ENCODE data around the gene FBXO8. TPM values are rescaled to one million over a fixed set of nuclear protein-coding genes. Genes with fewer than 3 reads are reported as not detected.

FBXO8 gene
- total RNA-seq, 2 donors from 2014 or later = 6.4 to 12.4 TPM

GRCh38 chr4:174207367-174207766 is 76.1 kb downstream of the FBXO8 start:
- DNase-seq (ENCODE audit: low spot score in 2 of 2) (no peak), ATAC-seq (no peak)
- H3K27ac Mint-ChIP-seq = no peak overlapping the region
- H3K36me3 Mint-ChIP-seq = peaks cover 0 to 5% of the 10 kb centered on the region in 2 donors
- H3K9me3 Mint-ChIP-seq = no peaks in the 10 kb centered on the region

GRCh38 chr4:174204164-174204831 is 79.2 kb downstream of the FBXO8 start:
- no peak for ATAC-seq
- Mint-ChIP-seq H3K27ac (no peak overlapping the region), H3K9me3 (no peaks in the 10 kb centered on the region), H3K36me3 (no peaks in the 10 kb centered on the region)
- DNase-seq (ENCODE audit: low spot score in 2 of 2) = no peak

- no peaks in the 10 kb centered on the region for H3K36me3 Mint-ChIP-seq
- DNase-seq (ENCODE audit: low spot score in 2 of 2) = no peak
- H3K9me3 Mint-ChIP-seq = no peaks in the 10 kb centered on the region
- no peak for ATAC-seq
- H3K27ac Mint-ChIP-seq = no peak overlapping the region
These were observed 81.6 kb downstream of the FBXO8 start for GRCh38 chr4:174201871-174202270.

GRCh38 chr4:174199735-174200134 is 83.7 kb downstream of the FBXO8 start:
- no peak overlapping the region for H3K27ac Mint-ChIP-seq
- no peak for ATAC-seq
- no peak for DNase-seq (ENCODE audit: low spot score in 2 of 2)
- no peaks in the 10 kb centered on the region for H3K36me3 Mint-ChIP-seq
- no peaks in the 10 kb centered on the region for H3K9me3 Mint-ChIP-seq

- ATAC-seq (no peak), DNase-seq (ENCODE audit: low spot score in 2 of 2) (no peak)
- Mint-ChIP-seq H3K36me3 (no peaks in the 10 kb centered on the region), H3K27ac (no peak overlapping the region), H3K9me3 (no peaks in the 10 kb centered on the region)
These were observed 84.6 kb downstream of the FBXO8 start for GRCh38 chr4:174198828-174199227.

GRCh38 chr4:174198396-174198795 is 85.1 kb downstream of the FBXO8 start:
- ATAC-seq = no peak
- Mint-ChIP-seq H3K36me3 (no peaks in the 10 kb centered on the region), H3K9me3 (no peaks in the 10 kb centered on the region), H3K27ac (no peak overlapping the region)
- no peak for DNase-seq (ENCODE audit: low spot score in 2 of 2)

GRCh38 chr4:174193438-174194374 is 89.8 kb downstream of the FBXO8 start:
- H3K36me3 Mint-ChIP-seq = no peaks in the 10 kb centered on the region
- DNase-seq (ENCODE audit: low spot score in 2 of 2) (no peak), ATAC-seq (no peak)
- no peaks in the 10 kb centered on the region for H3K9me3 Mint-ChIP-seq
- H3K27ac Mint-ChIP-seq = no peak overlapping the region

GRCh38 chr4:174192943-174193342 is 90.5 kb downstream of the FBXO8 start:
- ATAC-seq = no peak
- H3K27ac Mint-ChIP-seq = no peak overlapping the region
- H3K36me3 Mint-ChIP-seq = no peaks in the 10 kb centered on the region
- no peak for DNase-seq (ENCODE audit: low spot score in 2 of 2)
- no peaks in the 10 kb centered on the region for H3K9me3 Mint-ChIP-seq

- ATAC-seq (no peak), DNase-seq (ENCODE audit: low spot score in 2 of 2) (no peak)
- H3K36me3 Mint-ChIP-seq = no peaks in the 10 kb centered on the region
- no peak overlapping the region for H3K27ac Mint-ChIP-seq
- no peaks in the 10 kb centered on the region for H3K9me3 Mint-ChIP-seq
These were observed 92.5 kb downstream of the FBXO8 start for GRCh38 chr4:174190832-174191500.

GRCh38 chr4:174189392-174190015 is 94.0 kb downstream of the FBXO8 start:
- no peaks in the 10 kb centered on the region for H3K36me3 Mint-ChIP-seq
- no peaks in the 10 kb centered on the region for H3K9me3 Mint-ChIP-seq
- DNase-seq (ENCODE audit: low spot score in 2 of 2) (no peak), ATAC-seq (no peak)
- H3K27ac Mint-ChIP-seq = no peak overlapping the region

Other genes with a start within 250 kb of the FBXO8 start
- gene CEP44, start 244 bp upstream of the FBXO8 start, total RNA-seq = 10 to 100 TPM; 23.1 to 39.0 TPM
- gene HPGD, start 238.8 kb upstream of the FBXO8 start, total RNA-seq = 1 to 10 TPM; 3.1 to 5.8 TPM

All from activated naive CD4-positive, alpha-beta T cell treated with anti-CD3 and anti-CD28 coated beads, Interleukin-2, amount 50 U/mL, for 72 hours (primary cell).